Parathyroid adenoma (tissue), 2 donors: ENCODE data around the gene CEACAM4.

Source experiments
- H2AFZ ChIP-seq: fragments of 300-600 bp; sonication (generic); one replicate; pipeline ENCODE4 v1.7.0; 2017; ENCODE audit warnings: antibody characterized with exemption, mild to moderate bottlenecking
- H3K27ac ChIP-seq: fragments of 300-600 bp; sonication (generic); one replicate; pipeline ENCODE4 v1.7.0; 2017
- H3K27me3 ChIP-seq: fragments of 300-600 bp; sonication (generic); one replicate; pipeline ENCODE4 v1.7.0; 2017; ENCODE audit warnings: low read length; ENCODE audit not compliant: control insufficient read depth, insufficient read depth
- H3K36me3 ChIP-seq: fragments of 300-600 bp; sonication (generic); one replicate; pipeline ENCODE4 v1.7.0; 2017; ENCODE audit warnings: low read length; ENCODE audit not compliant: control insufficient read depth, insufficient read depth
- H3K4me1 ChIP-seq: fragments of 300-600 bp; sonication (generic); one replicate; pipeline ENCODE4 v1.7.0; 2017; ENCODE audit warnings: control low read depth
- H3K4me2 ChIP-seq: fragments of 300-600 bp; sonication (generic); one replicate; pipeline ENCODE4 v1.7.0; 2017; ENCODE audit warnings: low read length
- H3K4me3 ChIP-seq: fragments of 300-600 bp; sonication (generic); one replicate; pipeline ENCODE4 v1.7.0; 2017; ENCODE audit warnings: low read depth, low read length
- H3K79me2 ChIP-seq: fragments of 300-600 bp; sonication (generic); one replicate; pipeline ENCODE4 v1.7.0; 2017; ENCODE audit warnings: control low read depth
- H3K9ac ChIP-seq: fragments of 300-600 bp; sonication (generic); one replicate; pipeline ENCODE4 v1.7.0; 2017; ENCODE audit warnings: mild to moderate bottlenecking
- H3K9me3 ChIP-seq: fragments of 300-600 bp; sonication (generic); one replicate; pipeline ENCODE4 v1.7.0; 2017; ENCODE audit warnings: low read length; ENCODE audit not compliant: control insufficient read depth
- TF ChIP-seq, protein P1 (sequence below): fragments of 300-600 bp; sonication (generic); IDR thresholded peaks from one replicate; pipeline ENCODE4 v1.7.0; 2017; ENCODE audit warnings: antibody characterized with exemption, mild to moderate bottlenecking
- donor health status: primary hyperparathyroidism.

The CEACAM4 gene

DNA sequence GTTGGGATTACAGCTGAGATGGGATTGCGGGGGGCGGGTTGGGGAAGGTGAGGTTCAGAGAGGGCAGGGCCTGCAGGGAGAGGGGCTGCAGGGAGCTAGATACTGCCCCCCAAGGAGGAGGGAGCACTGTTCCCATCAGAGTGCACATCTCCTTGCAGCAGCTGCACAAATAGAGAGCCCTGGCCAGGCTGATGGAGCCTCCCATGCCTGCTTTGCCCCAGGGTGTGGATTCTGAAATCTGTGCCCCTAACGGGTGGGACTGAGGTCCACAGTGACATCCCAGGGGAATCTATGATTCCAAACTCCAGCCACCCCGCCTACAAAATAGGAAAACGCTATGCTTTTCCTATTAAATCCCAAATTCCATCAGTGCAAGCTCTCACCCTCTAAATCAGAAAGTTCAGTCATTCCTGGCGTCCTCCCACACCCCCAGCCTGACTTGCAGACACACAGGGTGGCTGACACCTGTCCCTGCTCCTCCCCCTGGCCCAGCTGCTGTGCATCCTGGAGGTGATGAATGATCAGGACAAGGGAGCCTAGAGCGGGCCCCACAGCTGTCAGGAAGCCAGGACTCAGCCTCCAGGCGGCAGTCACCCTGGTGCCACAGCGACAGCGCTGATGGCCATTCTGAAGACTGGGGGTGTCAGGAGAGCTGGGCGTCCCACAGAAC is 57.3 kb downstream of the CEACAM4 start:
- TF ChIP-seq, protein P1, sequence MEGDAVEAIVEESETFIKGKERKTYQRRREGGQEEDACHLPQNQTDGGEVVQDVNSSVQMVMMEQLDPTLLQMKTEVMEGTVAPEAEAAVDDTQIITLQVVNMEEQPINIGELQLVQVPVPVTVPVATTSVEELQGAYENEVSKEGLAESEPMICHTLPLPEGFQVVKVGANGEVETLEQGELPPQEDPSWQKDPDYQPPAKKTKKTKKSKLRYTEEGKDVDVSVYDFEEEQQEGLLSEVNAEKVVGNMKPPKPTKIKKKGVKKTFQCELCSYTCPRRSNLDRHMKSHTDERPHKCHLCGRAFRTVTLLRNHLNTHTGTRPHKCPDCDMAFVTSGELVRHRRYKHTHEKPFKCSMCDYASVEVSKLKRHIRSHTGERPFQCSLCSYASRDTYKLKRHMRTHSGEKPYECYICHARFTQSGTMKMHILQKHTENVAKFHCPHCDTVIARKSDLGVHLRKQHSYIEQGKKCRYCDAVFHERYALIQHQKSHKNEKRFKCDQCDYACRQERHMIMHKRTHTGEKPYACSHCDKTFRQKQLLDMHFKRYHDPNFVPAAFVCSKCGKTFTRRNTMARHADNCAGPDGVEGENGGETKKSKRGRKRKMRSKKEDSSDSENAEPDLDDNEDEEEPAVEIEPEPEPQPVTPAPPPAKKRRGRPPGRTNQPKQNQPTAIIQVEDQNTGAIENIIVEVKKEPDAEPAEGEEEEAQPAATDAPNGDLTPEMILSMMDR: no peak
- H3K4me2 ChIP-seq: no peak overlapping the region
- peaks cover 5% of the 10 kb centered on the region for H3K27me3 ChIP-seq
- H3K4me1 ChIP-seq: no peaks in the 10 kb centered on the region
- no peak overlapping the region for H2AFZ ChIP-seq
- H3K27ac ChIP-seq: no peak overlapping the region
- no peaks in the 10 kb centered on the region for H3K36me3 ChIP-seq
- H3K9me3 ChIP-seq: no peaks in the 10 kb centered on the region
- H3K9ac ChIP-seq: no peak overlapping the region
- no peak overlapping the region for H3K4me3 ChIP-seq
- no peaks in the 10 kb centered on the region for H3K79me2 ChIP-seq
